Glomerular visceral epithelial cell (primary cell): ENCODE measurements around the gene STAT4.

Experiments used
- DNase-seq: peaks from one replicate; pipeline ENCODE4 v3.0.0-alpha.2; 2016; ENCODE audit errors: extremely low spot score

The STAT4 gene

GRCh38 chr2:191015239-191015638 is 135.6 kb downstream of the STAT4 start:
- no peak for DNase-seq

- no peak for DNase-seq
Observed at GRCh38 chr2:191014653-191015020, 136.2 kb downstream of the STAT4 start.

DNA sequence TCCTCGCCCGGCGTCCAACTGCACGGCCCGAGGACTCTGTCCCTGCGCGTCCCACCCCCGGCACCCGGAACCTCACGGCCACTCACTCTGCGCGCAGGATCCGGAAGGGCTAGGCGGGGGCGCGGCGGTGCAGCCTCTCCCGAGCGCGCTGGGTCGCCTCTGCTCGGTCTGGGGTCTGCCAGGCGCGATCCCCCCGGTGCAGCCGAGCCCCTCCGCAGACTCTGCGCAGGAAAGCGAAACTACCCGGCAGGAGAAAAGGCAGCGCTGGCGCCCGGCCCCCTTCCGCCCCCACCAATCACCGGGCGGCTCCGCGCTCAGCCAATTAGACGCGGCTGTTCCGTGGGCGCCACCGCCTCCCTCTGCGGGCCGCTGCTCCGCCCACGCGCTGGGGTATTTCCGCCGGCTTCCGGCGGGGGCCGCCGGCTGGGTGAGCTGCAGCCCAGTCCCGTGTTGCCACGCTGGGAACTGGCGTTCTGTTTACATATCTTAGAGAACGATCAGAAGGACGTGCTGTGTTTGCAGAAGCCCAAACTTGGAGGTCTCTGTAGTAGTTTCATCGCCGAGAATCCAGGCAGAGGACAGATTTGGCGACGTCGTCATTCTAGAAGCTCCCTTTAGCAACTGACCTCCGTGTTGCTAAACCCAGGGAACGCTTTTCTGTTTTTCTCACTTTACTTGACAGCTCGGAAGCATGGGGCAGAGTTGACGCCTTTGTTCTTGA is 136.7 kb downstream of the STAT4 start, which contains the start of gene STAT1:
Gene STAT1 (minus strand): TSS at position 240 of the 721 bp plus-strand sequence. CDS start 4,168 bp downstream, outside the sequence.
- peak; percentile 96 for DNase-seq

DNA sequence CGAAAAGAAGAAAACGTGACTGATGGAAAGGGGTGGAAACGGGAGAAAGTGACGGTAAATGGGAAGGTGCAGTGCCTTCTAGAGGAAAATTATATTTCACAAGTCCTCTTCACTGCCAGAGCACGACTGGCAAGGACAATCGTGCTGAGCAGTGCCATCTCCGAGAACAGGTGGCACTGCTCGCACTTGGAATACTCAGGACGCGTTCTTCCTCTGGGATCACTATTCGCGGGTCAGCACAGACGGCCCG is 137.2 kb downstream of the STAT4 start:
- no peak for DNase-seq

DNA sequence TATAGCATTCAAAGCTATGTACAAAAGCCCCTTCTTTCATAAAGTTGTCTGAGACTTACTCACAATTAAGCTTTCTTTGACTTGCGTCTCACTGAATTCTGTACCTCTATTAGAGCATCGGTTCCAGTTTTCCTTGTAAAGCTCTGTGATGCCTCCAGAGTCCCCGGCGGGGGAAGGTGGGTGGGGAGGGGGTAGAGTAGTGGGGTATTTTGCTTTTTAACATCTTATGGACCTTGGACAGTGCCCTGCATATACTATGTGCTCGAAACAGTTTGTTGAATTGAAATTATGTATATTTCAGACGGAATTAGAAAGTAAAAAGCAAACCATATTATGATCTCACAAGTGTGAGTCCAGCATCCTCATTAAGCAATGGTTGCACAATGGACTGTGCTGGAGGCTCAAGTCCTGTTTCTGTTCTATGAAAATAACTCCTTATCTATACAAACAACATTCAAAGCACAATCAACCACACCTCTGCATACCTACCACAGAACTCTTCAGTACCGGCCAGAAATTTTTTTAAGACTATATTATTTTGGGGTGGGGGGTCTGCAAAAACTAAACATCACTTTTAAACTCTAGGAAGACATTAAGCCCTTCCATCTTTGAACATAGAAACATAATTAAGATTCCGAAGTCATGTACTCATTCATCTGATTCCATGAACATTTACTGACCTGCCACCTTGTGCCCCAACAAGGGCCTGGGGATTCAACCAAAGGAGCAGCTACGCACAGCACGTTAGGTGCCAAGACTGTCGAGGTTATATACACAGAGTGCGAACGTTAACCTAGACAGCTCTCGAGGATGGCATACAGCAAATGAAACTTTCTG is 137.7 kb downstream of the STAT4 start:
- DNase-seq, result no peak

DNA sequence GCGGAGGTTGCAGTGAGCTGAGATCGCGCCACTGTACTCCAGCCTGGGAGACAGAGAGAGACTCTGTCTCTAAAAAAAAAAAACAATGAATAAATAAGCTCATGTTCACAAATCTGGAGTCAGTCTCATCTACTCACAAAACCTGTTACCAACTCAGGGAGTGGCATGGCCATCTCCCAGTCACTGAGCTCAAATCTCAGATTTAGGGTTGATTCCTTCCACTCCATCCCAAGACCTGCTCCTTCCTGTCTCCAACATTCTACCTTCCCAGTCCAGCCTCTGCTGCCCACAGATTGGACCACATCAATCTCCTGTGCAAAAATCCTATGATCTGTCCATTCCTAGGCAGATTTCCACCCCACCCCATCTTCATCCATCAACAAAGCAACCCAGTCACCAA is 138.4 kb downstream of the STAT4 start:
- DNase-seq, result no peak

GRCh38 chr2:191010887-191011885 is 139.6 kb downstream of the STAT4 start:
- DNase-seq, result peak; percentile 35

DNA sequence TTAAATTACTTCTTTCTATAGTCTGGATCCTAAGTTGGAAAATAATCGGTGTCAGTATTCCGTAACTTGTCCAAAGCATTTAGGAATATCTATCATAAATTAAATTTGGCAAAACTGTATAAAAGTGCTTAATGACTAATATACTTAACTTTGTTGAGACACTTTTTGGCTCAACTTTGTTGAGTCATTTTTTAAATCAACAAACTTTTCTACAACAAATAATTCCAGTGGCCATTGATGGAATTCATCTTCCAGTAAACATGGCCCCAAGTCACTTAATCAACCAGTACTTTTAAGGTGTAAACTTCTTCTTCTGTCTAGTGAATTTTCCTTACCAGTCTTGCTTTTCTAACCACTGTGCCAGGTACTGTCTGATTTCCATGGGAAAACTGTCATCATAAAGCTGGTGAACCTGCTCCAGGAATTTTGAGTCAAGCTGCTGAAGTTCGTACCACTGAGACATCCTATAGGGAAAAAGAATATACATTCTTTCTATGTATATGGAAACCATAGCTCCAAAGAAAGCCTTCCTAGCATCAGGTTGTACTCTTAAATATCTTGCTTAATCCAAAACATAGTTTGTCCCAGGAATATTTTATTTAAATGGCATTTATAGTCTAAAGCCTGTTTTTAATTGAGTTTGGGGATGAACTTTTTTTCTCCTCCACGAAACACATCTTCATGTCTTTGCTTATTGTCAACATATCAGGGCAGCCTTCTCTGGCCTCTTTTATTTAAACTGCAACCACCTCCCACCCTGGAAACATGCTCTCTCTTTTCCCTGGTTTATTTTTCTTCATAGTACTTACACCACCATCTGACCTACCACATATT is 141.0 kb downstream of the STAT4 start:
- DNase-seq, result no peak

DNA sequence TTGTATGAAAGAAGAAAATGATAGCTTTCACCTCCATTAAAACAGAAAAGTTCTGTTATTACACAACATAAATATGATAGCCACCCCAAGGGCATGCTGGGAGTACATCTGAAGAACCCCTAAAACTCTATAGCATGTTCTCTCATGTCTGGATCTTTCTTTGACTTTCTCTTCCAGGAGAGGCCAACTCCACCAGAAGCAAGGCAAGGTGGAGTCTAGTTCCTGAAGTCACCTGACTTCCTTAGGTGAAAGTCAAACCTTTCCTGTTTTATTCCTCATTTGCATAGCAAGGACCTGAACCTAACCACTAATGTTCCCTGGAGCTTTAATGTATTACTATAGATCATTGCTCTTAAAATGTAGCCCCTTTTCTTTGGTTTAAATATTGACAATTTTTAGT is 142.5 kb downstream of the STAT4 start:
- no peak for DNase-seq

DNA sequence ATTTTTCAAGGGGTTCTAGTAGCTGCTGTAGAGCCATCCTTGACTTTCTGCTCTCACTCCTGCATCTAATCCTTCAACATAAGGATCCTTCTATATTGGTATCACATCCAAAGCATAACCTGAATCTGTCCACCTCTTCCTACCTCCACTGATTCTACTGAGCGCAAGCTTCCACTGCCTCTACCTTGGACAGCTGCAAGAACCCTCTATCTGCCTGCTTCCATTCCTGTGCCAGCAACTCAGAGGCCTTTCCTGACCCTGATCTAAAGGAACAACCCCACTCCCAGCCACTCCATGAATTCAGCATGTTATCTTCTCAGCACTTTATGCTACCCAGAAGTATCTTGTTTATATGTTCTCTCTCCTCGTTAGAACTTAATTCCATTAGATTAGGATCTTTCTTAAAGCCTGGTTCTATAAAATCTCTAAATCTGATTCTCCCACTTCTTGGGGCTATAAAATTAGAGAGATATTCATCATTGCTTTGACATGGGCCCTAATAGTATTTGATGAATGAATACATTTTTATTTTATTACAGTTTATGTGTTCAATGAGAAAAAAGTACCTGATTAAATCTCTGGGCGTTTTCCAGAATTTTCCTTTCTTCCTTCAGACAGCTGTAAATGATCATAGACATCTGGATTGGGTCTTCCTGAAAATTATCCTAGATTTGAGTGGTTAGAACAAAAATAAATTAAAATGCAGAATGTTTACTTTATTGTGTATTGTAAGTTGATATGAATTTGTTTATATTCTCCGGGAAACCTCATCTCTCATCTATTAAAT is 143.6 kb downstream of the STAT4 start:
- no peak for DNase-seq

GRCh38 chr2:191006297-191006696 is 144.5 kb downstream of the STAT4 start:
- no peak for DNase-seq

DNA sequence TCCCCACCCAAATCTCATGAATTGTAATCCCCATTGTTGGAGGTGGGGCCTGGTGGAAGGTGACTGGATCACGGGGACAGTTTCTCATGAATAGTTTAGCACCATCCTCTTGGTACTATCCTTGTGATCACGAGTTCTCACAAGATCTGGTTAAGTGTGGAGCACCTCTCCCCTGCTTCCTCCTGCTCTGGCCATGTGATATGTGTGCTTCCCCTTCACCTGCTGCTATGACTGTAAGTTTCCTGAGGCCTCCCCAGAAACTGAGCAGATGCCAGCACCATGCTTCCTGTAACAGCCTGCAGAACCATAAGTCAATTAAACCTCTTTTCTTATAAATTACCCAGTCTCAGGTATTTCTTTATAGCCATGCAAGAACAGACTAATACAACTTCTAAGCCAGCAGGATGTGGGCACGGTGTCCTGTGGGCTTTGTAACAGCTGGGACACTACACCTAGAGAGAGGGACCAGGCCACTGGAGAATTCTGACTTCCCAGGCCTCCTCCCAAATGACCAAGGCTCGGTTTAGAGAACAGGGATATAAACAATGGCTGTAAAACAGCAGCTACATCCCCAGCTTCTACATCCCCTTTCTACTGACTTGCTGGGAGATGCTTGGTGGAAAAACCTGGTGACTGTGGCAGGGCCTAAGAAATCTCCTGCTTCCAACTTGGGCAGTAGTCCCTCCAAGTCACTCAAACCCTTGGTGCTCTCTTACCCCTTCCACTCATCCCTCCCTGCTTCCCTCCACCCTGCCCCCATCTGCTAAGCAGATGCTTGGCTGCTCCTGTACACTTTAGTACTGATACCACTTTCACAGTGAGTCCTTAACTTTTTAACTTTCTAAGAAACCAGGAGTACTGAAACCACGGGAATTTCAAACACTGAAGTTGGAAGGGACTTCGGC is 147.1 kb downstream of the STAT4 start:
- no peak for DNase-seq

DNA sequence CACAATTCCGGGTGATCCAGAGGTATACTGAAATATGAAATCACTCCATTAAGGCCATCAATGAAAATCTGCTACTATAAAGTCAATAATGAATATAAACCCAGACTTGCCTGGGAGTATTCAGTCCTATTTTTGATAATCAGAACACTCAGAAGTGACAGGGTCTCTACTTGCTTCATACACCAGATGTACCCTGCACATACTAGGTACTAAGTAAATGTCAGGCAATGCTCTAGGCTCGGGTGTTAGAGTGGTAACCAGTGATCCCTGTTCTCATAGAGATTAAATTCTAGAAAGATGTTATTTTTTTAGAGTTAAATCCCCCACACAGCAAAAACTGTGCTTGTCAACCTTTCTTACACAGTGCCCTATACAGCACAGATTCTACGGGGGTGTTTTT is 149.2 kb downstream of the STAT4 start:
- DNase-seq, result no peak

- DNase-seq, result no peak
Observed at GRCh38 chr2:191001032-191001431, 149.8 kb downstream of the STAT4 start.

DNA sequence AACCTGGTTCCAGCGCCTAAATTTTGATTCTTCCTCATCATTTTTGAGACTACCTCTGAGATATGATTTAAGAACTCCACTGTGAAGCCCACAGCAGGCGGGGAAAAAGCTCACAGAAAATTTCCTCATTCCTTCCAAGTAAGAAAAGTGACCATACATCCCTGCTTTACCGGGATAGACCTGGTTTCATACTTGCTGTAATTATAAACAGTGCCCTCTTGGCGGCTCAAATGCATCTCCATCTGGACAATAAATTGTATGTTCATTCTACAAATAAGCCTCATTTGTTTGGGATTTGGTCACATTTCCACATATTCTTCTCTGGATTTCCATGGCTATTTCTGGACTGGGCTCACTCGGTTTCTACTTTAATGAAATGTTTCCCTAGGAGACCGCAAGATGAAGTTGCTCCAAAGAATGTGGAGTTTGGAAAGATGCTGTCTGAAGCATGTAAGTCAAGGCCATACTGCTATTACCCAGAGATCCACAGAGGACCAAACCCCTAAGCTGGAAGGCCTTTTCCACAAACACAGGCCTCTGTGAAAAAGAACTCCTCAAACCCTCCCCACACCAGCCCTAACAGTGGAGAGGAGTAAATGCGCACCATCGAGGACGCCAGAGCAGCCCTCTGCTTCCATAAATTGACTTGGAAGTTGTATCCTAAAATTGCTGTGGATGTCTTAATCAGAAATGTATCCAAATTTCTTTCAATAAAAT is 150.7 kb downstream of the STAT4 start:
- no peak for DNase-seq

DNA sequence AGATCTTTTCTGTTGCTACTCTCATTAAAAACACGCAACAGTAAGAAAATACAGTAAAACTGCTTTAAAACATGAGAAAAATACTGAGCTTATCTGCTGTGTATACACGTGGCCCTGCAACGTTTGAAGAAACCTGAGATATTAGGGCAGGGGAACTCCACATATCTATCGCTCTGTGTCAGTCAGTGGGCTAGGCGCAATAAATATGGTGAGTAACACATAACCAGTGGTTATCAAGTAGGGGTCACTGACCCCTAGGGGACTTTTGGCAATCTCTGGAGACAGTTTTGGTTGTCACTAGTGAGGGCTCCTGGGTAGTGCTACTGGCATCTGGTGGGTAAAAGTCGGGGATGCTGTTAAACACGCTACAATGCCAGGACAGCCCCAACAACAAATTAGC is 151.7 kb downstream of the STAT4 start:
- DNase-seq, result no peak

- no peak for DNase-seq
Observed at GRCh38 chr2:190997526-190998113, 153.2 kb downstream of the STAT4 start.

DNA sequence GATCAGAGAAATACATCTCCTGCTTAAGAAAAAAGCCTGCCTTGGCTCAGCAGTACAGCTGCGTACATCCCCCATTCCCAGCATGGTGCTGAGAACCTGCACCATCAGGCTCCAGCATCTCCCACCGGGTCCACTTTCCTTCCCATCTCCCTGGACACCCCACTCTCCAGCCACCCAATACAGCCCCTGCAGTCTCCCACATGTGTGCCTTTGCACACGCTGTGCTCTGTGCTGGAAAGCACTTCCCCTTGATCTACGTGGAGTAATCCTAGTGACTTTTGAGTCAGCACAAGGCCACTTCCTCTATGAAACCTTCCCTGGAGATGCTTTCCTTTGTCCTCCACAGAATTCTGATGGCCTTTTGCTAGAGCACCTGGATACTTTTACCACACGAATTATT is 153.8 kb downstream of the STAT4 start:
- no peak for DNase-seq
